ENCODE measurements around the gene SLC44A1.

Gene SLC44A1

GRCh38 chr9:105338308-105338707, 93.9 kb downstream of the SLC44A1 start:
- no peak for DNase-seq (ENCODE audit: low spot score)

- DNase-seq (ENCODE audit: low spot score): no peak
These were observed 95.4 kb downstream of the SLC44A1 start for GRCh38 chr9:105339849-105340248.

- DNase-seq (ENCODE audit: low spot score): peak; percentile 52
These were observed 97.1 kb downstream of the SLC44A1 start for GRCh38 chr9:105341434-105342146.

- DNase-seq (ENCODE audit: low spot score): no peak
These were observed 97.7 kb downstream of the SLC44A1 start for GRCh38 chr9:105342147-105342505.

- DNase-seq (ENCODE audit: low spot score): no peak
These were observed 99.8 kb downstream of the SLC44A1 start for GRCh38 chr9:105344283-105344682.

- no peak for DNase-seq (ENCODE audit: low spot score)
These were observed 101.2 kb downstream of the SLC44A1 start for GRCh38 chr9:105345626-105346025.

- no peak for DNase-seq (ENCODE audit: low spot score)
These were observed 101.8 kb downstream of the SLC44A1 start for GRCh38 chr9:105346273-105346672.

GRCh38 chr9:105354448-105354847, 110.0 kb downstream of the SLC44A1 start:
- no peak for DNase-seq (ENCODE audit: low spot score)

GRCh38 chr9:105355781-105356180, 111.3 kb downstream of the SLC44A1 start:
- no peak for DNase-seq (ENCODE audit: low spot score)

- no peak for DNase-seq (ENCODE audit: low spot score)
These were observed 113.5 kb downstream of the SLC44A1 start for GRCh38 chr9:105357937-105358336.

GRCh38 chr9:105359892-105360291, 115.4 kb downstream of the SLC44A1 start:
- DNase-seq (ENCODE audit: low spot score): peak; percentile 8

- DNase-seq (ENCODE audit: low spot score): no peak
These were observed 115.9 kb downstream of the SLC44A1 start for GRCh38 chr9:105360344-105360743.

- no peak for DNase-seq (ENCODE audit: low spot score)
These were observed 117.4 kb downstream of the SLC44A1 start for GRCh38 chr9:105361873-105362272.

GRCh38 chr9:105362470-105362869, 118.0 kb downstream of the SLC44A1 start:
- DNase-seq (ENCODE audit: low spot score): no peak

- no peak for DNase-seq (ENCODE audit: low spot score)
These were observed 119.4 kb downstream of the SLC44A1 start for GRCh38 chr9:105363837-105364236.

GRCh38 chr9:105369911-105370310, 125.5 kb downstream of the SLC44A1 start:
- DNase-seq (ENCODE audit: low spot score): no peak

GRCh38 chr9:105373723-105374122, 129.3 kb downstream of the SLC44A1 start:
- DNase-seq (ENCODE audit: low spot score): no peak

- no peak for DNase-seq (ENCODE audit: low spot score)
These were observed 130.9 kb downstream of the SLC44A1 start for GRCh38 chr9:105375323-105375722.

GRCh38 chr9:105376893-105377292, 132.4 kb downstream of the SLC44A1 start:
- no peak for DNase-seq (ENCODE audit: low spot score)

- DNase-seq (ENCODE audit: low spot score): no peak
These were observed 141.0 kb downstream of the SLC44A1 start for GRCh38 chr9:105385381-105385985.

GRCh38 chr9:105389796-105390195, 145.3 kb downstream of the SLC44A1 start:
- DNase-seq (ENCODE audit: low spot score): no peak

- no peak for DNase-seq (ENCODE audit: low spot score)
These were observed 146.4 kb downstream of the SLC44A1 start for GRCh38 chr9:105390871-105391270.

- no peak for DNase-seq (ENCODE audit: low spot score)
These were observed 146.8 kb downstream of the SLC44A1 start for GRCh38 chr9:105391288-105391687.

- DNase-seq (ENCODE audit: low spot score): no peak
These were observed 148.1 kb downstream of the SLC44A1 start for GRCh38 chr9:105392531-105392930.

All from GM03348 (cell line).